NCI-H1436 (cell line): ENCODE measurements around the gene SH2D5.

Source experiments
- DNase-seq: peaks from one replicate; lab custom pipeline; 2025; lab: John Stamatoyannopoulos, UW

SH2D5 gene

DNA sequence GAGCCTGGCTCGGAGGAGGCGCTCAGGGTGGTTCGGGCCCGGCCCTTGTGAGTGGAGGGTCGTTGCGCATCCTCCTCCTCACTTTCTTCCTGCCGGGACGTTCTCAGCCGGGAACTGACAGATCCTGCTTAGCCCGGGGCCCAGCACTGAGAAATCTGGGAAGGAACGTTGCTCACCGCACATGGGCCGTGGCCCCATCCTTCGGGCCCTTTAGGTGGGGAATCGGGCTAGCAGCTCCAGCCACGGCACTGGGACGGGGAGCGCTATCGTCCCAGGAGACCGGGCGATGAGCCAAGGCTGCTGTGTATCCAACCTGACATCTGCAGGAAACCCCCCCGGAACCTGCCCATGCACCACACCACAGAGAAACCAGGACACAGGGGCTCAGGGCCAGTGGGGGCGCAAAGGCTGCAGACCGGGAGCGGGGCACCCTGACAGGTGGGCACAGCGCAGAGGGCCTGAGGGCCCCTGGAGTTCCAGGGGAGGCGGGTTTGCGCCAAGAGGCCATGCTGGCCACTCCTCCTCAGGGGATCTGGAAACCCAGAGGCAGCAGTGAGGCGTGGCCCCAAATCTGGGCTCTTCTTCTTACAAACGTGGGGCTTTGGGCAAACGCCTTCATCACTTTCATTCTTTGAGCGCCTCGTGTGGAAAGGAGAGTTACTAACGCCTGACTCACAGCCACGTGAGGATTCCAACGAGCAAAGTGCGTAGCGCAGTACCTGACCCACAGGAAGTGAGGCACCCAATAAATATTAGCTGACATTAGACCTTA, at the start of gene SH2D5:
TSS of gene SH2D5 (minus strand) at position 116 of the 772 bp plus-strand sequence. CDS start 4,659 bp downstream, outside the sequence.
- DNase-seq: peak; percentile 69

DNA sequence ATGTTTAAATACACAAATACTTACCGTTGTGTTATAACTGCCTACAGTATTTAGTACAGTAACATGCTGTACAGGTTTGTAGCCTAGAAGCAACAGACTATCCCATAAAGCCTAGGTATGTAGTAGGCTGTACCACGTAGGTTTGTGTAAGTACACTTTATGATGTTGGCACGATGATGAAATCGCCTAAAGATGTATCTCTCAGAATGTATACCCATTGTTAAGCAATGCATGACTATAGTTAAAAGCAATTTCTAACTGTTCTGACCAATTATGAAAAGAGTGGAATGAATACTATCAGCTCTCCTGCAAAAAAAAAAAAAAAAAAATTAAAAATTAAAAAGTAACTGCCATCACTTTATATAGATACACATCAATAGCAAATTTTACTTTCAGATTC, 43.2 kb upstream of the SH2D5 start:
- DNase-seq: no peak

- no peak for DNase-seq
Measured at GRCh38 chr1:20771780-20772179, 39.3 kb upstream of the SH2D5 start.

DNA sequence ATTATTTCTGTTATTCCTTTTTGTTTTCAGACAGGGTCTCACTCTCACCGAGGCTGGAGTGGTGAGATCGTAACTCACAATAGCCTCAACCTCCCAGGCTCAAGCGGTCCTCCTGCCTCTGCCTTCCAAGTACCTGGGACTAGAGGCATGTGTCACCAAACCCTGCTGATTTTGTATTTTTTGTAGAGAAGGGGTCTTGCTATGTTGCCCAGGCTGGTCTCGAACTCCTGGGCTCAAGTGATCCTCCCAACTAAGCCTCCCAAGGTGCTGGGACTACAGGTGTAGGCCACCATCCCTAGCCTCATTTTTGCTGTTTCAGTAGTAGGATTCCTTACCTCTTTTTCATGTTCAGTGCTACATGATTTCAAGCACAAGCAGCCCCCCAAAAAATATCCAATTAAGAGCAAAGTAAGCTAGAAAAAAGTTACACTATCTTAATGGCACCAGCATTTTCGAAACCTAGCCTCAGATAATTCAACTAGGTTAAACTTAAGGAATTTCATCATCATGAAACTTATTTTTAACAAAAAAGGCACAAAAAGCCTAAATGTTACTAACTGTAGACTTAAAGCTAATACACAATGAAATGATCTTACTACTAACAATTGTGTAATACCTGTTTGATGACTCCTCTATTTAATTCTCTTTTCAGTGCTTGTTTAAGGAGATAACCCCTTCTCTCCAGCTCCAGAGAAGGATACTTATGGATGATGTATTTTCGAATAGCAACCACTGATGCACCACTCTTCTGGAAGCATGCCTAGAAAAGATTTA, 38.0 kb upstream of the SH2D5 start:
- DNase-seq: no peak

DNA sequence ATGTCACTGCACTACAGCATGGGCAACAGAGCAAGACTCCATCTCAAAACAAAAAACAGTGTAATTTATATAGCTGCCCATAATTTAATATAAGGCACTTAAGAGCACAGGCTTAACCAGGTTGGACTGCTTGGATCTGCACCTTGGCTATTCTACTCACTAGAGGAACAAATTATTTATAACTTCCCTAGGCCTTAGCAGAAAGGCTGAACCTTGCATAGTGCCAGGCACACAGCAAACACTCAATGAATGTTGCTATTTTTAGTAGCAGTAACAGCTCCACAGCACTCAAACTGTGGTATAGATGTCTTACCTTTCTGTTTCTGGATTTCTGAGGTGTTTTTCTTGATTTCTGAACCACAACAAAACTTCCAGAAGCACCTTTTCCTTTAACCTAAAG, 34.8 kb upstream of the SH2D5 start:
- DNase-seq: no peak

- DNase-seq: no peak
Measured at GRCh38 chr1:20763417-20763816, 30.9 kb upstream of the SH2D5 start.

DNA sequence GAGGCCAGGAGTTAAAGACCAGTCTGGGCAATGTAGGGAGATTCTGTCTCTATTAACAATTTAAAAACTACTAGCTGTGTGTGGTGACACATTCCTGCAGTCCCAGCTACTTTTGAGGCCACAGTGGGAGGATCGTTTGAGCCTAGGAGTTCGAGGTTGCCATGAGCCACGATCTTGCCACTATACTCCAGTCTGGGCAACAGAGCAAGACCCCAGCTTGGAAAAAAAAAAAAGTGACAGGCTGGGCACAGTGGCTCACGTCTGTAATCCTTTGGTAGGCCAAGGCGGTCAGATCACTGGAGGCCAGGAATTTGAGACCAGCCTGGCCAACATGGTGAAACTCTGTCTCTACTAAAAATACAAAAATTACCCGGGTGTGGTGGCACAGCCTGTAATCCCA, 27.8 kb upstream of the SH2D5 start:
- DNase-seq: no peak

- DNase-seq: no peak
Measured at GRCh38 chr1:20753589-20753988, 21.1 kb upstream of the SH2D5 start.

DNA sequence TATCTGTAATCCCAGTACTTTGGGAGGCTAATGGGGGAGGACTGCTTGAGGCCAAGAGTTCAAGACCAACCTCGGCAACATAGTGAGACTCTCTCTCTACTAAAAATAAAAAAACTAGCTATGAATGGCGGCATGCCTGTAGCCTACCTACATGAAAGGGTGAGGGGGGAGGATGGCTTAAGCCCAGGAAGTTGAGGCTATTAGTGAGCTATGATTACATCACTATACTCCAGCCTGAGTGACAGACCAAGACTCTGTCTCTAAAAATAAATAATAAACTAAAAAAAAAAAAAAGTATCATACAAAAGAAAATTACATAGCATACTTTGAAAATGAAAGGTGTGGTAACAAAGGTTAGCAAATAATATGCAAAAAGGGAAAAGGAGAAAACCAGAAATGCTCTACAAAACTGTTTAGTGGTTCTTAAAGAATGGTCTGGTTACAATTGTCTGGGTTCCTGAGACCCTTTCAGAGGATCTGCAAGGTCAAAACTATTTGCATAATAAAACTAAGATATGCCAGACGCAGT, 19.0 kb upstream of the SH2D5 start:
- DNase-seq: no peak

GRCh38 chr1:20742671-20743070, 10.2 kb upstream of the SH2D5 start:
- DNase-seq: no peak

DNA sequence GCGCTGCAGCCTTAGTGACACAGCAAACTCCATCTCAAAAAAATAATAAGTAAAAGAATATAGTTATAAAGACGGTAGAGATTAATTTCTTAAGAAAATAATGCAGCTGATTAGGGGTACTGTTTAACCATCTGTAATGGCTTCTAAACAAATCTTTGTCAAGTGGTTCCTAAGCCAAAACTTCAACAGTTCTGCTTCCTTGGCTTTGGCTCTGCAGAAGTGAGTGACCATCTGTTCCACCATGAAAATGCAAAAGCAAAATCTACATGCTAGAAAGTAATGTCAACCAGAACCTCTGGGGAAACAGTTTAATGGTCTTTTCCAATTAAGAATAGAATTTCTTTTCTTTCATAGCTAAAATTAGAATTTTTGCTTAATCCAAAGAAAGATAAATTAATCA, 8.3 kb upstream of the SH2D5 start:
- no peak for DNase-seq

DNA sequence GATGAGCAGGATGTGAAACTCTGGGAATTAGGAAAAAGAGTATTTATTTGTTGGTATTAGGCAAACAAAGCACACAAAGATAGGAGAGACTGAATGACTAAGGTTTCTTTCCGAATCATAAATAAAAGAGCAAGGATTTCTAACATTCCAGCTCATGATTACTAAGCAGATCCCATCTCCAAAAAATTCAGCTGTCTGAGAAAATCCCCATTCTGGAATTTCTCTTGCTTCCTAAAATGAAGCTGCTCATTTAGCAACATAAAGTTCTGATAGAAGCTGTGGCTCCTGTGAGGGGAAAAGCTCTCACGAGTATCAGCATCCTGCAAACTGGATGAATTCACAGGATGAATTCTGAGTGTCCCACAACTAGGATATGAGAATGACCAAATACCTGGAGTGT, 6.7 kb upstream of the SH2D5 start:
- no peak for DNase-seq

- no peak for DNase-seq
Measured at GRCh38 chr1:20735581-20736111, 3.1 kb upstream of the SH2D5 start.

DNA sequence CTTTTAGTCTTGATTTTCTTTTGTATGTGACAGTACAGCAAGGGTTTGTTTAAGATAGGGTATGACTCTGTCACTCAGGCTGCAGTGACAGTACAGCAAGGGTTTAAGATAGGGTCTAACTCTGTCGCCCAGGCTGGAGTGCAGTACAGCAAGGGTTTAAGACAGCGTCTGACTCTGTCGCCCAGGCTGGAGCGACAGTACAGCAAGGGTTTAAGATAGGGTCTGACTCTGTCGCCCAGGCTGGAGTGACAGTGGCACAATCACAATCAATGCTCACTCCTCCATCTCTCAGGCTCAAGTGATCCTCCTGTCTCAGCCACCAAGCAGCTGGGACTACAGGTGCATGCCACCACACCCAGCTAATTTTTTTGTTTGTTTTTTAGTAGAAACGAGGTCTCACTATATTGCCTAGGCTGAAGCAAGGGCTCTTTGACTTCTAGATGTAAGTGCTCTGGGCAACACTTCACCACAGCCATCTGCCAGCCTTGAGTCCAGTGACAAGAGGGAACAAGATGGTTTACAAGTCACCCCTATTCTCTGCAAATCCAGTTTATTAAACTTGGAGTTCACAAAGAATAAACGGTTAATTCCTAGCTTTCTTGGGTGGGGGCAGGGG, 965 bp upstream of the SH2D5 start:
- no peak for DNase-seq

- DNase-seq: peak; percentile 72
Measured at GRCh38 chr1:20732071-20732587, 374 bp downstream of the SH2D5 start.

GRCh38 chr1:20731057-20731991, 1.2 kb downstream of the SH2D5 start:
- DNase-seq: no peak

DNA sequence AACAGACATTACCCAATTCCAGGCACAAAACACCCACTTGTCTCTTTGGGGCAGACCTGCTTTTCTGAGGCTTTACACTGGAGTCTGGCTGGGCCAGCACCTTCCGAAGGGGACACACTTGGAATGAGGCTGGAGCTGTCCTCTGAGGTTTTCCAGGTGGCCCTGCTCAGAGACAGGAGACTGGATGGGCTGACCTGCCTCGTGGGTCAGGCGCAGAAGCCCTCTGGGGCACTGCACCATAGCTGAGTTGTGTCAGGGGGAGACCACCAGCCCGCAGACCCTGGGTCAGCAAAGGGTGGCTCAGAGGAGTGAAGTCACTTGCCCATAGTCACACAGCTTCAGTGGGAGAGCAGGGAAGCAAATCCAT, 1.8 kb downstream of the SH2D5 start:
- DNase-seq: no peak

- no peak for DNase-seq
Measured at GRCh38 chr1:20729990-20730689, 2.4 kb downstream of the SH2D5 start.

DNA sequence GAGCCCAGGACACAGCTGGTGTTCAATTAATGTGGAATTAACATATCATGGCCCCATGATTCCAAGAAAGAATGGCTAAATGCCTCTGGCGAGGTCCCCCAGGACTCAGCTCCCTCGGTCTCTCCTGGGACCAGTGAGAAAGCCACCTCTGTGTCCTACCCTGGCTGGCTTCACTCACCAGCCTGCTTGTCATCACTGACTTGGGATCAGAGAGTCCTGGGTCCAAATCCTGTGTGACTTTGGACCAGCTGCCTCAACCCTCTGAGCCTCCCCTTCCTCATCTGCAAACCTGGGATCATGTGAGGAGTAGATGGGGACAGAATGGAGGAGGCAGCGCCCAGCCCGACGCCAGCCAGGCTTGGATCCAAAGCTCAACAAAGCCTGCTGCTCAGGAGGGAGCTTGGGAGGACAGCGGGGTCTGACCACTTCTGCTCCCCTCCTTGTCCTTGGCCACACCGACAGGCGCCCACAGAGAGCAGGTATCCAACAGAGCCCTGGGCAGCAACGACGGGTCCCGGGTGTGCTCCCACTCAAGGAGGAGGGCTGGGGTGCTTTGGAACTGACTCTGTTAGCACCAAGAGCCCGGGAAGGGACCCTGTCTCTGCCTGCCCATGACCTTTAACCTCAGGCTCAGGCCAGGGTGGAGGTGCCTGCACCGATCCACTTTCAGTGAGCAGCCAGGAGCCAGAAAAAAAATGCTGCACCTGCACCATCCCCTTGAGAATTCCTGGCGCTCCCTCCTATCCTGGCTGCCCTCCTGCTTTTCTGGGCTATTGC, 3.2 kb downstream of the SH2D5 start:
- DNase-seq: no peak
